Measurements from ENCODE around the gene CDC40. TPM values are rescaled to one million over a fixed set of nuclear protein-coding genes. Genes with fewer than 3 reads are reported as not detected.

CDC40 gene
- polyA plus RNA-seq, 1 of the 3 experiments (the other 2 are of a cell fraction) = 7.4 TPM

DNA sequence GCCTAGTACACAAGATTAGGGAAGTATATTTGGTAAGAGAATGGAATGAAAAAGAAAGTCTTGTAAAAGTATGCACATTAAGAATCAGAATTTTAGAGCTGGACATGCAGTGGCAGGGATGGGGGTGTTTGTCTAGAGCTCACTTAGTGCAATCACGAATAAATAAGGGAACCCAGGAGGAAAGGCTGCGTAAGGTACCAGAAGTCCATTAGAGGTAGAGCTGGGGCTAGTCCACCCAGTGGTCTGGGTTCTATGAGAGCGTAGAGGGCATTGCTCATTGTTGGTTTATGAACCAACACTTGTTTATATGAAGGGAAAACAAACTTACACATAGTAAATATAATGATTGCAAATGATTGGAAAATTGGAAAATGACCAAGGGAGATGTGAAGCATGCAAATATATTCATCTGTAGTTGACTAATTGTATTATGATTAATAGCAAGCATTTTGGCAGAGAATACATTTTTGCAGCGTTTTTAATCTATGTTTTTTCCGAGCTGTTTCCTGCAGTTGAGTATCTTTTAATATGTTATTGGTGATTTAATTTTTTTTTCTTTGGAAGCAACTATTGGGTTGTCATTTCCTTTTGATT is 3.2 kb downstream of the CDC40 start (continued):
- no peak for TF ChIP-seq NRF1 (IDR thresholded peaks at IDR 0.05; ENCODE audit: low read depth, low read length)

DNA sequence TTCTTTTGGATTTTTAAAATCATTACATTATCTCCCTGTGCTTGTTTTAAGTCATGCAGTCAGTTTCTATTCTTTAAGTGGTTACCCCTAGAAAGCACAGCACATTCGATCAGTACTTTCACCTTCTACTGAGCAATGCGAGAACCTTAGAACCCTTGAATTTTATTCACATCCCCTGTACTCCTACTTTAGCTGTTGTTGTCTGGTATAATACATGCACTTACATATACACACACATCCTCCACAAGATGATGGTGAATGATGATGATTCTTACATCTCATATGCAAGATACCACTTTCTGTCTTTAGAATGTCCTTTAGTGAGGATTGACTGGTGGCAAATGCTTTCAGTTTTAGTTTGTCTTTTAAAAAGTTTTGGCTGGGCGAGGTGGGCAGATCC is 5.7 kb downstream of the CDC40 start:
- H3K9ac ChIP-seq = no peak overlapping the region
- TF ChIP-seq, protein P1, sequence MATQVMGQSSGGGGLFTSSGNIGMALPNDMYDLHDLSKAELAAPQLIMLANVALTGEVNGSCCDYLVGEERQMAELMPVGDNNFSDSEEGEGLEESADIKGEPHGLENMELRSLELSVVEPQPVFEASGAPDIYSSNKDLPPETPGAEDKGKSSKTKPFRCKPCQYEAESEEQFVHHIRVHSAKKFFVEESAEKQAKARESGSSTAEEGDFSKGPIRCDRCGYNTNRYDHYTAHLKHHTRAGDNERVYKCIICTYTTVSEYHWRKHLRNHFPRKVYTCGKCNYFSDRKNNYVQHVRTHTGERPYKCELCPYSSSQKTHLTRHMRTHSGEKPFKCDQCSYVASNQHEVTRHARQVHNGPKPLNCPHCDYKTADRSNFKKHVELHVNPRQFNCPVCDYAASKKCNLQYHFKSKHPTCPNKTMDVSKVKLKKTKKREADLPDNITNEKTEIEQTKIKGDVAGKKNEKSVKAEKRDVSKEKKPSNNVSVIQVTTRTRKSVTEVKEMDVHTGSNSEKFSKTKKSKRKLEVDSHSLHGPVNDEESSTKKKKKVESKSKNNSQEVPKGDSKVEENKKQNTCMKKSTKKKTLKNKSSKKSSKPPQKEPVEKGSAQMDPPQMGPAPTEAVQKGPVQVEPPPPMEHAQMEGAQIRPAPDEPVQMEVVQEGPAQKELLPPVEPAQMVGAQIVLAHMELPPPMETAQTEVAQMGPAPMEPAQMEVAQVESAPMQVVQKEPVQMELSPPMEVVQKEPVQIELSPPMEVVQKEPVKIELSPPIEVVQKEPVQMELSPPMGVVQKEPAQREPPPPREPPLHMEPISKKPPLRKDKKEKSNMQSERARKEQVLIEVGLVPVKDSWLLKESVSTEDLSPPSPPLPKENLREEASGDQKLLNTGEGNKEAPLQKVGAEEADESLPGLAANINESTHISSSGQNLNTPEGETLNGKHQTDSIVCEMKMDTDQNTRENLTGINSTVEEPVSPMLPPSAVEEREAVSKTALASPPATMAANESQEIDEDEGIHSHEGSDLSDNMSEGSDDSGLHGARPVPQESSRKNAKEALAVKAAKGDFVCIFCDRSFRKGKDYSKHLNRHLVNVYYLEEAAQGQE (IDR thresholded peaks at IDR 0.05; ENCODE audit: low read depth, low read length) = no peak
- TF ChIP-seq, protein P2, sequence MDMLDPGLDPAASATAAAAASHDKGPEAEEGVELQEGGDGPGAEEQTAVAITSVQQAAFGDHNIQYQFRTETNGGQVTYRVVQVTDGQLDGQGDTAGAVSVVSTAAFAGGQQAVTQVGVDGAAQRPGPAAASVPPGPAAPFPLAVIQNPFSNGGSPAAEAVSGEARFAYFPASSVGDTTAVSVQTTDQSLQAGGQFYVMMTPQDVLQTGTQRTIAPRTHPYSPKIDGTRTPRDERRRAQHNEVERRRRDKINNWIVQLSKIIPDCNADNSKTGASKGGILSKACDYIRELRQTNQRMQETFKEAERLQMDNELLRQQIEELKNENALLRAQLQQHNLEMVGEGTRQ (IDR thresholded peaks at IDR 0.05; ENCODE audit: borderline replicate concordance, low read depth, low read length) = no peak
- TF ChIP-seq MXI1 (IDR thresholded peaks at IDR 0.05; ENCODE audit: low read depth, low read length) = no peak
- no peaks in the 10 kb centered on the region for H3K9me3 ChIP-seq
- peaks cover 38% of the 10 kb centered on the region; the same call in 1 of the 2 replicates for H4K20me1 ChIP-seq (ENCODE audit: insufficient read depth)
- H3F3A ChIP-seq (replicated peaks; ENCODE audit: insufficient read depth) = peaks cover 4% of the 10 kb centered on the region
- peaks cover 4% of the 10 kb centered on the region in 2 experiments for H3K36me3 ChIP-seq (replicated peaks in 1 of 2; ENCODE audit: control insufficient read depth in 1 of 2, insufficient read depth in 2 of 2, low read length in 1 of 2)
- peaks cover 17 to 26% of the 10 kb centered on the region in 2 experiments for H3K4me1 ChIP-seq (ENCODE audit: control insufficient read depth in 1 of 2, insufficient read depth in 2 of 2, low read depth in 1 of 2, low read length in 1 of 2)
- no peak overlapping the region for H2AFZ ChIP-seq (ENCODE audit: low read depth)
- H3K4me2 ChIP-seq = no peak overlapping the region
- ChIA-PET CTCF (interaction anchor here (1.1 to 1.2 kb wide), 2 partner anchors 157 to 204 kb away, joined by 3 to 5 read pairs; no protein-coding TSS in a partner anchor), POLR2A (no interaction called here)
- DNase-seq = no peak
- H3K27ac ChIP-seq (ENCODE audit: low read depth in 2 of 2, low read length in 1 of 2) = no peak overlapping the region
- H3K4me3 ChIP-seq (ENCODE audit: low read depth in 2 of 2, low read length in 1 of 2) = no peak overlapping the region
- H3K9me2 ChIP-seq = no peaks in the 10 kb centered on the region
- 89% methylated on average over 3 of the region's 3 CpGs for WGBS (ENCODE audit: low lambda C conversion rate)
- peaks cover 99% of the 10 kb centered on the region for H3K79me2 ChIP-seq (ENCODE audit: insufficient read depth)
- H3K27me3 ChIP-seq (ENCODE audit: insufficient read depth) = no peaks in the 10 kb centered on the region

DNA sequence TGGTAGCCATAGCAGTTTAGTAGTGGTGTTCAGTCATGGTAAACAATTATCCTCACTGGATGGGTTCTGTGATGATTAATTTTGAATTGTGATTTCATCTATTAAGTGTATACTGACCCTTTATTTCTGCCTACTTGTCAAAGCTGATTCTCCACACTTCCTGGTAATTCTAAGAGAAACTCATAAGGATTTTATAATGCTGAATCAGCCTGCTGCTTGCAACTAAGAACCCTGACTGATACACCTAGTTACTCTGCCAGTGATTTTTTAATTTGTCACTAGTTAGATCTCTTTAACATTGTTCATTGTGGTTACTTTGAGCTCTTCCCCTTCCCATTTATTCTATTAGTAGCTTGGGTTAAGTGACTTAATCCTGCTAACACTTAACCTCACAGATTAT is 8.6 kb downstream of the CDC40 start:
- Histone ChIP-seq H3K27me3 (ENCODE audit: insufficient read depth) (no peaks in the 10 kb centered on the region), H3K9ac (no peak overlapping the region), H2AFZ (ENCODE audit: low read depth) (no peak overlapping the region), H3K4me1 (ENCODE audit: control insufficient read depth in 1 of 2, insufficient read depth in 2 of 2, low read depth in 1 of 2, low read length in 1 of 2) (peaks cover 0 to 6% of the 10 kb centered on the region in 2 experiments; a peak in 3 of 4 replicates), H3K79me2 (ENCODE audit: insufficient read depth) (peaks cover 88% of the 10 kb centered on the region), H3K4me2 (no peak overlapping the region), H3K4me3 (ENCODE audit: low read depth in 2 of 2, low read length in 1 of 2) (no peak overlapping the region), H3K27ac (ENCODE audit: low read depth in 2 of 2, low read length in 1 of 2) (no peak overlapping the region), H3K9me3 (no peaks in the 10 kb centered on the region), H4K20me1 (ENCODE audit: insufficient read depth) (peaks cover 40% of the 10 kb centered on the region; the same call in 1 of the 2 replicates), H3K36me3 (replicated peaks in 1 of 2; ENCODE audit: control insufficient read depth in 1 of 2, insufficient read depth in 2 of 2, low read length in 1 of 2) (peaks cover 7 to 8% of the 10 kb centered on the region in 2 experiments), H3K9me2 (no peaks in the 10 kb centered on the region), H3F3A (replicated peaks; ENCODE audit: insufficient read depth) (peaks cover 4% of the 10 kb centered on the region)
- TF ChIP-seq, protein P2 (IDR thresholded peaks at IDR 0.05; ENCODE audit: borderline replicate concordance, low read depth, low read length) = no peak
- TF ChIP-seq RXRA (IDR thresholded peaks at IDR 0.05; ENCODE audit: borderline replicate concordance, low read depth) = no peak
- TF ChIP-seq, protein P3, sequence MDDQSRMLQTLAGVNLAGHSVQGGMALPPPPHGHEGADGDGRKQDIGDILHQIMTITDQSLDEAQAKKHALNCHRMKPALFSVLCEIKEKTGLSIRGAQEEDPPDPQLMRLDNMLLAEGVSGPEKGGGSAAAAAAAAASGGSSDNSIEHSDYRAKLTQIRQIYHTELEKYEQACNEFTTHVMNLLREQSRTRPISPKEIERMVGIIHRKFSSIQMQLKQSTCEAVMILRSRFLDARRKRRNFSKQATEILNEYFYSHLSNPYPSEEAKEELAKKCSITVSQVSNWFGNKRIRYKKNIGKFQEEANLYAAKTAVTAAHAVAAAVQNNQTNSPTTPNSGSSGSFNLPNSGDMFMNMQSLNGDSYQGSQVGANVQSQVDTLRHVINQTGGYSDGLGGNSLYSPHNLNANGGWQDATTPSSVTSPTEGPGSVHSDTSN (IDR thresholded peaks at IDR 0.05) = 0 out of 2 replicates have a peak, but pooled peaks have one; percentile 6
- TF ChIP-seq TEAD4 (IDR thresholded peaks at IDR 0.05; ENCODE audit: borderline replicate concordance, insufficient read depth) = no peak
- no peak for TF ChIP-seq MXI1 (IDR thresholded peaks at IDR 0.05; ENCODE audit: low read depth, low read length)
- ChIA-PET CTCF (interaction anchor here (1.2 kb wide), 1 partner anchor 201 kb away, joined by 3 read pairs; no protein-coding TSS in a partner anchor), POLR2A (no interaction called here)
- DNase-seq = no peak

Measured in SK-N-SH (cell line).